Gastroesophageal sphincter (tissue), 4 donors: ENCODE data around the gene RFX3. TPM values are rescaled to one million over a fixed set of nuclear protein-coding genes. Genes with fewer than 3 reads are reported as not detected.

ENCODE experiments used
- ATAC-seq: fragments of 150-250 bp; one replicate; pipeline ENCODE4 v1.9.1; 2016; ENCODE audit warnings: mild to moderate bottlenecking, moderate library complexity
- H3K27ac ChIP-seq, 4 donors: fragments of 200-600 bp; sonication (generic) in 3 of 4; 1 replicate in 3 of 4; 2 replicates in 1 of 4; pipeline ENCODE4 v1.5.1; 2016 to 2019
- H3K27me3 ChIP-seq: fragments of 200-600 bp; sonication (generic); one replicate; pipeline ENCODE4 v1.5.1; 2019
- H3K36me3 ChIP-seq, 2 donors: fragments of 200-600 bp; sonication (generic); one replicate each; pipeline ENCODE4 v1.5.1; 2019; ENCODE audit warnings: control low read depth in 1 of 2
- H3K4me1 ChIP-seq, 3 donors: fragments of 200-600 bp; sonication (generic); 1 replicate in 2 of 3; 2 replicates in 1 of 3; pipeline ENCODE4 v1.5.1; 2016 to 2019; ENCODE audit warnings: control low read depth in 2 of 3
- H3K4me3 ChIP-seq, 2 donors: fragments of 200-600 bp; sonication (generic); one replicate each; pipeline ENCODE4 v1.5.1; 2019; ENCODE audit warnings: mild to moderate bottlenecking in 1 of 2, moderate library complexity in 1 of 2
- H3K9me3 ChIP-seq, 3 donors: fragments of 200-600 bp; sonication (generic); one replicate each; pipeline ENCODE4 v1.5.1; 2017 to 2019; ENCODE audit warnings: control low read depth in 2 of 3
- EP300 ChIP-seq: sonication (generic); formaldehyde crosslinking; IDR thresholded peaks from one replicate; pipeline ENCODE4 v1.6.1; 2017; ENCODE audit warnings: antibody characterized with exemption, mild to moderate bottlenecking
- POLR2A ChIP-seq, 2 donors: fragments of 450-650 bp; IDR thresholded peaks; one replicate each; pipeline ENCODE4 v1.6.1; 2017; ENCODE audit warnings: antibody characterized with exemption in 2 of 2, mild to moderate bottlenecking in 2 of 2, moderate library complexity in 1 of 2
- POLR2AphosphoS5 ChIP-seq: sonication (generic); formaldehyde crosslinking; IDR thresholded peaks from one replicate; pipeline ENCODE4 v1.6.1; 2017; ENCODE audit warnings: antibody characterized with exemption
- WGBS, 2 donors: methylation state at CpG; one replicate each; pipeline ENCODE4 v1.1.5; 2018; ENCODE audit warnings: low coverage in 1 of 2; 5-methylcytosine and 5-hydroxymethylcytosine counted together
- total RNA-seq, 4 donors: library from RNA; depleted of rRNA; stranded (reverse); fragments of >200 nt; gene quantifications; one replicate each; pipeline ENCODE4 v1.1.0, GENCODE V29; 2016
- TF ChIP-seq, protein P1 (sequence below), 4 experiments: fragments of 200-600 bp in 2 of 4; fragments of 450-650 bp in 2 of 4; sonication (generic) in 1 of 4; IDR thresholded peaks; one replicate each; pipeline ENCODE4 v1.5.1; 2017 to 2019; ENCODE audit warnings: antibody characterized with exemption in 4 of 4, mild to moderate bottlenecking in 2 of 4, moderate library complexity in 2 of 4

The RFX3 gene
- total RNA-seq, 4 donors from 2014 or later: 5.6 to 9.0 (median 7.7) TPM

DNA sequence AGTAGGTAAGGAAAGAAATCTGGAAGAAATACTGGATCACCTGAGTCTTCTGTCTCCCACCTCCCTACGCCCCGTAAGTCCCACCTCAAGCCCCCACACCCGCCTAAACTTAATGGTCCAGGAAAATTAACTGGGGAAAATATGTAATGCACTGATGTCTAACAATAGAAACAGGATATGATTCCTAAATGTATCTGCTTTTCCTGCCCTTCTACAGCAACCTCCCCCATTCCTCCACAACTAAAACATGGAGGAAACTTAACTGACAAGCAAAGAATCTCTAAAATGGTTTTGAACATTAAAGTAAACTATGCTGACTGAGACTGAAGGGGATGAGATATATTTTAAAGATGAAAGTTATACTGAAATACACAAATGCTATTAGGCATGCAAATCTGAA is 10.4 kb downstream of the RFX3 start:
- Histone ChIP-seq H3K27me3 (no peaks in the 10 kb centered on the region), H3K9me3 (no peaks in the 10 kb centered on the region), H3K36me3 (no peaks in the 10 kb centered on the region), H3K27ac (no peak overlapping the region), H3K4me1 (peaks cover 0 to 34% (median 0%) of the 10 kb centered on the region in 3 donors), H3K4me3 (no peak overlapping the region)
- 87 to 100% methylated on average over 1 to 3 of the region's 3 CpGs for WGBS, 2 donors
- TF ChIP-seq POLR2AphosphoS5 (no peak), POLR2A (IDR thresholded peaks at IDR 0.05) (no peak), EP300 (no peak)
- TF ChIP-seq, protein P1, sequence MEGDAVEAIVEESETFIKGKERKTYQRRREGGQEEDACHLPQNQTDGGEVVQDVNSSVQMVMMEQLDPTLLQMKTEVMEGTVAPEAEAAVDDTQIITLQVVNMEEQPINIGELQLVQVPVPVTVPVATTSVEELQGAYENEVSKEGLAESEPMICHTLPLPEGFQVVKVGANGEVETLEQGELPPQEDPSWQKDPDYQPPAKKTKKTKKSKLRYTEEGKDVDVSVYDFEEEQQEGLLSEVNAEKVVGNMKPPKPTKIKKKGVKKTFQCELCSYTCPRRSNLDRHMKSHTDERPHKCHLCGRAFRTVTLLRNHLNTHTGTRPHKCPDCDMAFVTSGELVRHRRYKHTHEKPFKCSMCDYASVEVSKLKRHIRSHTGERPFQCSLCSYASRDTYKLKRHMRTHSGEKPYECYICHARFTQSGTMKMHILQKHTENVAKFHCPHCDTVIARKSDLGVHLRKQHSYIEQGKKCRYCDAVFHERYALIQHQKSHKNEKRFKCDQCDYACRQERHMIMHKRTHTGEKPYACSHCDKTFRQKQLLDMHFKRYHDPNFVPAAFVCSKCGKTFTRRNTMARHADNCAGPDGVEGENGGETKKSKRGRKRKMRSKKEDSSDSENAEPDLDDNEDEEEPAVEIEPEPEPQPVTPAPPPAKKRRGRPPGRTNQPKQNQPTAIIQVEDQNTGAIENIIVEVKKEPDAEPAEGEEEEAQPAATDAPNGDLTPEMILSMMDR (IDR thresholded peaks at IDR 0.05): no peak
- ATAC-seq: no peak

DNA sequence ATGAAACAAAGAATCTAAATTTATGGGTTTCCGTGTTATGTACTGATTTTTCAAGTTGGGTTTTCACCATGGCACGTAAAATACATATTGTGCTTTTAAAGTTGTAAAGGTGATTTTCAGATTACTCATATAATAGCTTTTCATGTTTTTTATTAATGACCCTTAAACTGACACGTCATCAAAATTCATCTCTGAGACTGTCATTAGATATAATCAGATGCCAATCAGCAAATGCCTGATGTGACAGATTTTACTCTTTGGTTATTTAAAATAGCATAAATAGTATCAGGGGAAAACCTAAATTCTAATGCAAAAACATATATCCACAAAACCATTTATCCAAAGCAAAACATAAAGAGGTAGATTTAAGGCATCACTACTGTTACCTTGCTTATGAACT is 11.0 kb downstream of the RFX3 start:
- Histone ChIP-seq H3K4me3 (no peak overlapping the region), H3K4me1 (peaks cover 0 to 33% (median 0%) of the 10 kb centered on the region in 3 donors), H3K27ac (no peak overlapping the region), H3K27me3 (no peaks in the 10 kb centered on the region), H3K36me3 (no peaks in the 10 kb centered on the region), H3K9me3 (no peaks in the 10 kb centered on the region)
- ATAC-seq: no peak
- 96 to 98% methylated on average over 3 of the region's 3 CpGs for WGBS, 2 donors
- TF ChIP-seq POLR2AphosphoS5 (no peak), POLR2A (IDR thresholded peaks at IDR 0.05) (no peak), EP300 (no peak)
- TF ChIP-seq, protein P1 (IDR thresholded peaks at IDR 0.05): no peak

DNA sequence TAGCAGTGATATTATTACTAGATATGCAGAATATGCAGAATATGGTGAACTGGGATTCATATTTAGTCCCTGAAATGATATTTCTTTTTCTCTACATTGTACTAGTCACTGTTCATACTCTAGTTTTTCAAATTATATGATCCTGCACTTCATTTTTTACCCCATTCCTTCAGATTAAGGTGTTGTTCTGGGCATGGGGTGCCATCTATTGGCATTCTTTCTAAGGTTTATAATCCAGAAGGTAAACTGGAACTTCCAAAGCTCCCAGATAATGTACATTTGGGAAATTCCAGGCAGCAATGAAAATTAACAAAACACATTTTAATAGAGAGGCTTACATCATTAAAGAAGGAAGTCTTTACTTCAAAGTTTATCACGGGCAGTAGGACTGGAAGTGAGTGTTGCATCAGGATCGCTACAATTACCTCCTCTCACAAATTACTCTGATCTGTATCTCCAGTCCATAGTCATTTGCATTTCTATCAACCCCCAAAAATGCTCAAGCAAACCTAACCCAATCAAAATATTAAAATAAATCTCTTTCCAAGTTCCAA is 12.5 kb downstream of the RFX3 start:
- Histone ChIP-seq H3K27ac (no peak overlapping the region), H3K27me3 (no peaks in the 10 kb centered on the region), H3K9me3 (no peaks in the 10 kb centered on the region), H3K4me1 (peaks cover 0 to 41% (median 0%) of the 10 kb centered on the region in 3 donors), H3K36me3 (no peaks in the 10 kb centered on the region), H3K4me3 (no peak overlapping the region)
- 87 to 88% methylated on average over 2 of the region's 2 CpGs for WGBS, 2 donors
- TF ChIP-seq, protein P1 (IDR thresholded peaks at IDR 0.05): no peak
- TF ChIP-seq POLR2AphosphoS5 (no peak), EP300 (no peak), POLR2A (IDR thresholded peaks at IDR 0.05) (no peak)
- ATAC-seq: no peak

DNA sequence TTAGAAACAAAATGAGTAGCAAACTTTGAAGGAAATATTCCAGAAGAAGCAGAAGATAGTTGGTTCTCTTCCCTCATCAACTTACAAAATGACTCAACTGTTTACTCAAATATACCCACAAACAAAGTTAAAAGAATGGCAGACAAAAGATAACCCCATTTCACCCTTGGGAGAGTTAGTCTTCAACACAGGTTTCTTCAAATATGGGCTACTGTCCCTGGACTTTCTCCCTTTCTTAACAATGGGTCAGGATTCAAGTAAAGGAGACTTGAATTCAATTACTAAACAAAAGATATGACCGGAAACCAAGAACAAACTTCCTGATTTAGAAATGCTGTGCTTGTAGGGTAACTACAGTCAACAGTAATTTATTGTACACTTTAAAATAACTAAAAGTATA is 14.2 kb downstream of the RFX3 start:
- WGBS, 2 donors: 71 to 75% methylated on average over 1 of the region's 1 CpG

More for the DNA sequence above, 14.2 kb downstream of the RFX3 start:
- Histone ChIP-seq H3K9me3 (no peaks in the 10 kb centered on the region), H3K4me1 (peaks cover 0 to 37% (median 0%) of the 10 kb centered on the region in 3 donors), H3K36me3 (no peaks in the 10 kb centered on the region), H3K27ac (peak overlapping the region in 1 of 4 donors; percentile 9), H3K27me3 (no peaks in the 10 kb centered on the region), H3K4me3 (no peak overlapping the region)
- TF ChIP-seq, protein P1 (IDR thresholded peaks at IDR 0.05): no peak
- no peak for TF ChIP-seq POLR2A (IDR thresholded peaks at IDR 0.05)
- TF ChIP-seq POLR2AphosphoS5: no peak
- no peak for TF ChIP-seq EP300
- no peak for ATAC-seq
